C4-2B (cell line): ENCODE measurements around the gene PLD2.

ENCODE experiments used
- ZFX ChIP-seq: fragments of 450-650 bp; IDR thresholded peaks from 2 replicates; pipeline ENCODE4 v1.6.1; 2017
- TF ChIP-seq, protein P1 (sequence below): fragments of 450-650 bp; conservative IDR thresholded peaks from 2 replicates; pipeline ENCODE4 v1.5.1; 2017; ENCODE audit warnings: mild to moderate bottlenecking

- TF ChIP-seq, protein P1, sequence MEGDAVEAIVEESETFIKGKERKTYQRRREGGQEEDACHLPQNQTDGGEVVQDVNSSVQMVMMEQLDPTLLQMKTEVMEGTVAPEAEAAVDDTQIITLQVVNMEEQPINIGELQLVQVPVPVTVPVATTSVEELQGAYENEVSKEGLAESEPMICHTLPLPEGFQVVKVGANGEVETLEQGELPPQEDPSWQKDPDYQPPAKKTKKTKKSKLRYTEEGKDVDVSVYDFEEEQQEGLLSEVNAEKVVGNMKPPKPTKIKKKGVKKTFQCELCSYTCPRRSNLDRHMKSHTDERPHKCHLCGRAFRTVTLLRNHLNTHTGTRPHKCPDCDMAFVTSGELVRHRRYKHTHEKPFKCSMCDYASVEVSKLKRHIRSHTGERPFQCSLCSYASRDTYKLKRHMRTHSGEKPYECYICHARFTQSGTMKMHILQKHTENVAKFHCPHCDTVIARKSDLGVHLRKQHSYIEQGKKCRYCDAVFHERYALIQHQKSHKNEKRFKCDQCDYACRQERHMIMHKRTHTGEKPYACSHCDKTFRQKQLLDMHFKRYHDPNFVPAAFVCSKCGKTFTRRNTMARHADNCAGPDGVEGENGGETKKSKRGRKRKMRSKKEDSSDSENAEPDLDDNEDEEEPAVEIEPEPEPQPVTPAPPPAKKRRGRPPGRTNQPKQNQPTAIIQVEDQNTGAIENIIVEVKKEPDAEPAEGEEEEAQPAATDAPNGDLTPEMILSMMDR = no peak
- TF ChIP-seq ZFX = no peak
Observed at GRCh38 chr17:4858068-4858881, 51.3 kb downstream of the PLD2 start.
